ENCODE results near the gene DDIT4.

GRCh38 chr10:72315611-72316385, 42.1 kb downstream of the DDIT4 start:
- TF ChIP-seq CTCF (IDR thresholded peaks at IDR 0.05): no peak
- TF ChIP-seq EZH2 (IDR thresholded peaks at IDR 0.05): no peak

All from neural progenitor cell (in vitro differentiated cells).